HEK293 (cell line): ENCODE data around the gene ZNF37A.

Source experiments
- BCL11B ChIP-seq: fragments of 450-650 bp; formaldehyde crosslinking; IDR thresholded peaks from 2 replicates; pipeline ENCODE4 v1.5.1; 2016; ENCODE audit warnings: low read depth, missing biosample characterization, missing genetic modification characterization
- GLIS2 ChIP-seq: fragments of 450-650 bp; formaldehyde crosslinking; IDR thresholded peaks from 2 replicates; pipeline ENCODE4 v1.5.1; 2016; ENCODE audit warnings: missing biosample characterization, missing genetic modification characterization
- HOXD13 ChIP-seq: sonication (generic); formaldehyde crosslinking; IDR thresholded peaks from 2 replicates; pipeline ENCODE4 v1.8.0; 2022; ENCODE audit warnings: missing genetic modification reagents, borderline replicate concordance
- IKZF3 ChIP-seq: fragments of 450-650 bp; IDR thresholded peaks from 2 replicates; pipeline ENCODE4 v1.5.0; 2018; ENCODE audit warnings: missing biosample characterization, mild to moderate bottlenecking, missing genetic modification characterization, moderate library complexity
- KLF1 ChIP-seq: fragments of 450-650 bp; formaldehyde crosslinking; IDR thresholded peaks from 2 replicates; pipeline ENCODE4 v1.5.1; 2016; ENCODE audit warnings: missing biosample characterization, missing genetic modification characterization
- MEIS1 ChIP-seq: sonication (generic); formaldehyde crosslinking; IDR thresholded peaks from 2 replicates; pipeline ENCODE4 v1.8.1; 2022; ENCODE audit warnings: missing genetic modification reagents, mild to moderate bottlenecking, borderline replicate concordance
- OVOL3 ChIP-seq: fragments of 450-650 bp; formaldehyde crosslinking; IDR thresholded peaks from 2 replicates; pipeline ENCODE4 v1.5.1; 2016; ENCODE audit warnings: missing biosample characterization, missing genetic modification characterization
- PRDM10 ChIP-seq: fragments of 450-650 bp; formaldehyde crosslinking; IDR thresholded peaks from 2 replicates; pipeline ENCODE4 v1.5.1; 2016; ENCODE audit warnings: missing biosample characterization, missing genetic modification characterization
- ZBTB11 ChIP-seq: fragments of 450-650 bp; formaldehyde crosslinking; conservative IDR thresholded peaks from 2 replicates; pipeline ENCODE4 v1.5.1; 2016; ENCODE audit warnings: low read depth, missing biosample characterization, missing genetic modification characterization
- ZBTB48 ChIP-seq: fragments of 450-650 bp; formaldehyde crosslinking; IDR thresholded peaks from 2 replicates; pipeline ENCODE4 v1.5.1; 2016; ENCODE audit warnings: missing biosample characterization, missing genetic modification characterization
- ZBTB6 ChIP-seq: fragments of 450-650 bp; formaldehyde crosslinking; IDR thresholded peaks from 2 replicates; pipeline ENCODE4 v1.5.1; 2017; ENCODE audit warnings: missing biosample characterization, missing genetic modification characterization
- ZEB2 ChIP-seq: fragments of 450-650 bp; formaldehyde crosslinking; IDR thresholded peaks from 2 replicates; pipeline ENCODE4 v1.5.1; 2016; ENCODE audit warnings: missing biosample characterization, missing genetic modification characterization
- ZFP37 ChIP-seq: fragments of 450-650 bp; formaldehyde crosslinking; IDR thresholded peaks from 2 replicates; pipeline ENCODE4 v1.5.1; 2016; ENCODE audit warnings: missing biosample characterization, missing genetic modification characterization
- ZNF138 ChIP-seq: fragments of 450-650 bp; formaldehyde crosslinking; IDR thresholded peaks from 2 replicates; pipeline ENCODE4 v1.5.1; 2016; ENCODE audit warnings: missing biosample characterization, missing genetic modification characterization, borderline replicate concordance
- ZNF2 ChIP-seq: fragments of 450-650 bp; formaldehyde crosslinking; IDR thresholded peaks from 2 replicates; pipeline ENCODE4 v1.5.1; 2016; ENCODE audit warnings: missing biosample characterization, missing genetic modification characterization
- ZNF24 ChIP-seq: fragments of 450-650 bp; formaldehyde crosslinking; IDR thresholded peaks from 2 replicates; pipeline ENCODE4 v1.5.1; 2016; ENCODE audit warnings: missing biosample characterization, missing genetic modification characterization
- ZNF324 ChIP-seq: fragments of 450-650 bp; formaldehyde crosslinking; IDR thresholded peaks from 2 replicates; pipeline ENCODE4 v1.5.1; 2016; ENCODE audit warnings: missing biosample characterization, missing genetic modification characterization
- ZNF335 ChIP-seq: fragments of 450-650 bp; formaldehyde crosslinking; conservative IDR thresholded peaks from 2 replicates; pipeline ENCODE4 v1.5.1; 2016; ENCODE audit warnings: missing biosample characterization, missing genetic modification characterization
- ZNF354C ChIP-seq: fragments of 450-650 bp; formaldehyde crosslinking; IDR thresholded peaks from 2 replicates; pipeline ENCODE4 v1.5.1; 2016; ENCODE audit warnings: missing biosample characterization, missing genetic modification characterization, low read depth, borderline replicate concordance
- ZNF404 ChIP-seq: fragments of 450-650 bp; formaldehyde crosslinking; IDR thresholded peaks from 2 replicates; pipeline ENCODE4 v1.5.1; 2017; ENCODE audit warnings: missing biosample characterization, missing genetic modification characterization
- ZNF518A ChIP-seq: fragments of 450-650 bp; formaldehyde crosslinking; conservative IDR thresholded peaks from 2 replicates; pipeline ENCODE4 v1.5.1; 2016; ENCODE audit warnings: low read depth, missing biosample characterization, missing genetic modification characterization
- ZNF596 ChIP-seq: fragments of 450-650 bp; IDR thresholded peaks from 2 replicates; pipeline ENCODE4 v1.5.0; 2018; ENCODE audit warnings: missing biosample characterization, mild to moderate bottlenecking, missing genetic modification characterization, moderate library complexity
- ZNF600 ChIP-seq: fragments of 450-650 bp; formaldehyde crosslinking; IDR thresholded peaks from 2 replicates; pipeline ENCODE4 v1.5.1; 2016; ENCODE audit warnings: missing biosample characterization, missing genetic modification characterization
- ZNF623 ChIP-seq: fragments of 450-650 bp; formaldehyde crosslinking; IDR thresholded peaks from 2 replicates; pipeline ENCODE4 v1.5.1; 2016; ENCODE audit warnings: missing biosample characterization, missing genetic modification characterization
- ZNF747 ChIP-seq: fragments of 450-650 bp; formaldehyde crosslinking; IDR thresholded peaks from 2 replicates; pipeline ENCODE4 v1.5.1; 2016; ENCODE audit warnings: missing biosample characterization, missing genetic modification characterization
- ZNF76 ChIP-seq: fragments of 450-650 bp; formaldehyde crosslinking; IDR thresholded peaks from 2 replicates; pipeline ENCODE4; 2016; ENCODE audit warnings: low read depth, missing biosample characterization, missing genetic modification characterization, borderline replicate concordance
- ZNF785 ChIP-seq: fragments of 450-650 bp; formaldehyde crosslinking; IDR thresholded peaks from 2 replicates; pipeline ENCODE4 v1.5.1; 2016; ENCODE audit warnings: missing biosample characterization, missing genetic modification characterization

Gene ZNF37A

DNA sequence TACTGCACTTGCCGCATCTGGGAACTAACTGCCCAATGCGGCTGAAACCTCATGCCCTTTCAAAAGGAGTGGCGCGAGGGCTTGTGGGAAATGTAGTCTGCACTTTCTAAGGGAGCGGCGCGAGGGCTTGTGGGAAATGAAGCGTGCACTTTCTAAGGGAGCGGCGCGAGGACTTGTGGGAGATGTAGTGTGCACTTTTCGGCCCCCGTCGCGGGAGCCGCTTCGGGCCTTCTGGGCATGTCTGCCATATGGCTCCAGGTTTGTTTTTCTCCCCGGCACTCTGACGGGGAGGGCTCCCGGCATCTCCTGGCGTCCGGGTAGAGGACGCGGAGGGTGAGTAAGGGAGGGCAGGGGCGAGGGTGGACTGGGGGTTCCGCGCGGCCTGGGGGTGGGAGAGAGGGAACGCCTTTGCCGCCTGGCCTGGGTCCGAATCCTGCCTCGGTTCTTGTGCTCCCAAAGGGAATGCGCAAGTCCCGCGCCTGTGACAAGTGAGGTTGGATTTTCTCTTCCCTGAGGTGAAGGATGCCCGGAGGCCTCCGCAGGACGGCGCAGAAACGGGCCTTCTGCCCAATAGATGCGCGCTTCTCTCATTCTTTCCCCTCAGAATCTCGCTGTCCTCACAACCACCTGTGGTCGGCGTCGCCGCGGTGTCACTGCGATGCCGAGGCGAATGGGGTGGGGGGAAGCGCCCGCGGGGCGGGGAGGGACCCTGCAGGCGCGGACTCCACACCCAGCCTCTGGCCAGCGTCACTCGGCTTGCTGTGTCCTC lies at the start of gene ZNF37A (continued):
- TF ChIP-seq ZBTB11 (tag by site-specific recombination) (peak; percentile 33; the same call in 1 of the 2 replicates), ZBTB6 (0 out of 2 replicates have a peak, but pooled peaks have one; percentile 14), ZNF2 (tag by site-specific recombination) (peak; percentile 28; the same call in 1 of the 2 replicates), ZNF76 (peak; percentile 96), ZBTB48 (tag by site-specific recombination) (peak; percentile 75), ZNF354C (no peak), PRDM10 (tag by site-specific recombination) (no peak), ZNF404 (tag by site-specific recombination) (no peak), ZNF518A (tag by site-specific recombination) (no peak), ZNF24 (tag by site-specific recombination) (no peak), ZNF138 (tag by site-specific recombination) (no peak), OVOL3 (no peak), ZNF623 (tag by site-specific recombination) (no peak), ZNF596 (tag by site-specific recombination) (no peak), GLIS2 (tag by site-specific recombination) (peak; percentile 58; the same call in 1 of the 2 replicates), IKZF3 (tag by site-specific recombination) (no peak), ZEB2 (peak; percentile 26; the same call in 1 of the 2 replicates), HOXD13 (CRISPR knock-in tag) (no peak), MEIS1 (no peak), ZNF335 (tag by site-specific recombination) (peak; percentile 87), ZNF785 (tag by site-specific recombination) (no peak), ZNF324 (tag by site-specific recombination) (0 out of 2 replicates have a peak, but pooled peaks have one; percentile 11), ZNF747 (no peak), BCL11B (no peak), ZFP37 (tag by site-specific recombination) (peak; percentile 77; the same call in 1 of the 2 replicates), ZNF600 (tag by site-specific recombination) (no peak), KLF1 (tag by site-specific recombination) (no peak)
